Liver (tissue), 9 donors: ENCODE results near the gene COQ9. TPM values are rescaled to one million over a fixed set of nuclear protein-coding genes. Genes with fewer than 3 reads are reported as not detected.

ENCODE experiments used
- DNase-seq: peaks from one replicate; pipeline ENCODE4 v3.0.0-alpha.2; 2017; ENCODE audit warnings: low spot score
- H3K27ac ChIP-seq, 2 donors: one replicate each; pipeline ENCODE4 v1.7.0; 2013; ENCODE audit warnings: inconsistent platforms in 2 of 2, low read length in 2 of 2, control low read depth in 1 of 2, low read depth in 1 of 2, mild to moderate bottlenecking in 1 of 2
- H3K27me3 ChIP-seq, 4 donors: one replicate each; pipeline versions ENCODE4 v1.6.1 to v1.7.0; 2013; ENCODE audit warnings: low read length in 3 of 4, inconsistent platforms in 1 of 4, mild to moderate bottlenecking in 1 of 4, moderate library complexity in 1 of 4; ENCODE audit not compliant: control insufficient read depth in 4 of 4, insufficient read depth in 4 of 4
- H3K36me3 ChIP-seq, 4 donors: one replicate each; pipeline versions ENCODE4 v1.6.1 to v1.7.0; 2013; ENCODE audit warnings: low read length in 3 of 4, mild to moderate bottlenecking in 3 of 4, low read depth in 1 of 4, moderate library complexity in 1 of 4; ENCODE audit not compliant: control insufficient read depth in 4 of 4, insufficient read depth in 3 of 4
- H3K4me1 ChIP-seq, 4 donors: one replicate each; pipeline versions ENCODE4 v1.6.1 to v1.7.0; 2013; ENCODE audit warnings: low read length in 3 of 4, mild to moderate bottlenecking in 3 of 4, moderate library complexity in 1 of 4; ENCODE audit not compliant: control insufficient read depth in 4 of 4, insufficient read depth in 4 of 4
- H3K4me3 ChIP-seq, 3 donors: one replicate each; pipeline versions ENCODE4 v1.6.1 to v1.7.0; 2013; ENCODE audit warnings: low read length in 3 of 3, control low read depth in 1 of 3, low read depth in 1 of 3, mild to moderate bottlenecking in 1 of 3
- H3K9ac ChIP-seq, 2 donors: one replicate each; pipeline ENCODE4 v1.7.0; 2013; ENCODE audit warnings: low read length in 2 of 2, mild to moderate bottlenecking in 2 of 2, moderate library complexity in 2 of 2, control low read depth in 1 of 2, low read depth in 1 of 2
- H3K9me3 ChIP-seq, 4 donors: one replicate each; pipeline versions ENCODE4 v1.6.1 to v1.7.0; 2013; ENCODE audit warnings: low read length in 3 of 4; ENCODE audit not compliant: control insufficient read depth in 4 of 4
- EGR1 ChIP-seq, 2 donors: IDR thresholded peaks; 2 replicates each; pipeline ENCODE4 v1.6.1; 2016 to 2018; ENCODE audit warnings: antibody characterized with exemption in 2 of 2, low read depth in 2 of 2
- FOXA1 ChIP-seq: IDR thresholded peaks from 2 replicates; pipeline ENCODE4 v1.6.1; 2016; ENCODE audit warnings: antibody characterized with exemption
- FOXA2 ChIP-seq: IDR thresholded peaks from 2 replicates; pipeline ENCODE4 v1.6.1; 2016; ENCODE audit warnings: antibody characterized with exemption
- GABPA ChIP-seq, 2 donors: IDR thresholded peaks in 1 of 2; conservative IDR thresholded peaks in 1 of 2; 2 replicates each; pipeline ENCODE4 v1.6.1; 2016; ENCODE audit warnings: antibody characterized with exemption in 2 of 2, mild to moderate bottlenecking in 1 of 2, moderate library complexity in 1 of 2
- HNF4A ChIP-seq, 2 donors: conservative IDR thresholded peaks; 2 replicates each; pipeline ENCODE4 v1.6.1; 2016; ENCODE audit warnings: antibody characterized with exemption in 2 of 2, mild to moderate bottlenecking in 2 of 2
- HNF4G ChIP-seq: IDR thresholded peaks from 2 replicates; pipeline ENCODE4 v1.6.1; 2016; ENCODE audit warnings: antibody characterized with exemption
- JUND ChIP-seq, 2 donors: IDR thresholded peaks; 2 replicates each; pipeline ENCODE4 v1.6.1; 2016; ENCODE audit warnings: antibody characterized with exemption in 2 of 2
- NR2F2 ChIP-seq: IDR thresholded peaks from 2 replicates; pipeline ENCODE4 v1.6.1; 2016; ENCODE audit warnings: antibody characterized with exemption
- RAD21 ChIP-seq, 2 donors: IDR thresholded peaks; 2 replicates each; pipeline ENCODE4 v1.6.1; 2016; ENCODE audit warnings: antibody characterized with exemption in 2 of 2, mild to moderate bottlenecking in 2 of 2
- RXRA ChIP-seq, 2 donors: IDR thresholded peaks; 2 replicates each; pipeline ENCODE4 v1.6.1; 2017 to 2018; ENCODE audit warnings: antibody characterized with exemption in 2 of 2, mild to moderate bottlenecking in 1 of 2
- SP1 ChIP-seq: IDR thresholded peaks from 2 replicates; pipeline ENCODE4 v1.6.1; 2018; ENCODE audit warnings: antibody characterized with exemption, mild to moderate bottlenecking
- TAF1 ChIP-seq: conservative IDR thresholded peaks from 2 replicates; pipeline ENCODE4 v1.6.1; 2016; ENCODE audit warnings: antibody characterized with exemption, mild to moderate bottlenecking
- YY1 ChIP-seq: IDR thresholded peaks from 2 replicates; pipeline ENCODE4 v1.6.1; 2016; ENCODE audit warnings: antibody characterized with exemption, mild to moderate bottlenecking
- WGBS: extraction: QIAGEN DNeasy Blood & Tissue Kit; methylation state at CpG from one replicate; pipeline ENCODE4 v1.1.7; 2013; 5-methylcytosine and 5-hydroxymethylcytosine counted together
- polyA plus RNA-seq, 2 donors: library from polyadenylated mRNA; stranded (reverse) in 1 of 2; unstranded in 1 of 2; fragments of 200-250 nt in 1 of 2; fragments of >200 nt in 1 of 2; fragmentation: Nextera tagmentation in 1 of 2; extraction: Ambion mirVana in 1 of 2; gene quantifications; one replicate each; pipeline versions ENCODE4 v1.2.1 to v1.2.3, GENCODE V29; 2013 to 2015
- total RNA-seq, 2 donors: library from RNA; depleted of rRNA; stranded (reverse); fragments of >200 nt; gene quantifications; one replicate each; pipeline ENCODE4 v1.2.3, GENCODE V29; 2014
- TF ChIP-seq, protein P1 (sequence below): IDR thresholded peaks from 2 replicates; pipeline ENCODE4 v1.6.1; 2016; ENCODE audit warnings: antibody characterized with exemption
- TF ChIP-seq, protein P2 (sequence below): IDR thresholded peaks from 2 replicates; pipeline ENCODE4 v1.6.1; 2016; ENCODE audit warnings: antibody characterized with exemption
- TF ChIP-seq, protein P3 (sequence below): fragments of 150-350 bp; IDR thresholded peaks from 2 replicates; pipeline ENCODE4 v1.5.1; 2017; ENCODE audit warnings: improper control_type of control experiment, low read depth, low read length; ENCODE audit not compliant: missing input control
- TF ChIP-seq, protein P4 (sequence below): IDR thresholded peaks from 2 replicates; pipeline ENCODE4 v1.6.1; 2016; ENCODE audit warnings: antibody characterized with exemption
- TF ChIP-seq, protein P5 (sequence below): IDR thresholded peaks from 2 replicates; pipeline ENCODE4 v1.6.1; 2016; ENCODE audit warnings: antibody characterized with exemption, mild to moderate bottlenecking
- donor health status: healthy.
- donor health status: healthy.
- donor health status: healthy.
- donor health status: healthy.
- donor health status: healthy.

COQ9 gene
- total and polyA plus RNA-seq, 4 donors: 21.0 to 81.5 (median 58.0) TPM

DNA sequence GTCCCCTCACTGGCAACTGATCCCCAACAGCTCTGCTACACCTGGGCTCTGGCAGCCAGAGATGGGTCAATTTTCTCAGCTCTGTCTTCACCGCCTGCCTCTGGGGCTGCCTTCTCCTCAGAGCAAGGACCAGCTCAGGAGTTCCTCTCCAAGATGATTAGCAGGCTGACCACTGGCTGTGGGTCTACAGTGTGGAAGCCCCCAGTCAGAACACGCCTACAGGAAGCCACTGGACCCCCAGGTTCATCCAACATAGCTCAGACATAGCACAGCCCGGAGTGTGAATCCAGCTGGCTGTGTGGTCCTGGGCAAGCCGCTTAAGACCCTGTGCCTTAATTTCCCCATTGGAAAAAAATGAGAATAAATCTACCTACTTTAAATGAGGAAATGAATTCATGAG, 34.1 kb downstream of the COQ9 start:
- 94% methylated on average over 4 of the region's 4 CpGs for WGBS
- no peak for DNase-seq
- H3K4me3 ChIP-seq: no peak overlapping the region
- no peak overlapping the region for H3K9ac ChIP-seq
- H3K9me3 ChIP-seq: no peaks in the 10 kb centered on the region
- H3K36me3 ChIP-seq: no peaks in the 10 kb centered on the region
- H3K27me3 ChIP-seq: no peaks in the 10 kb centered on the region
- peaks cover 26 to 56% (median 42%) of the 10 kb centered on the region in 4 donors for H3K4me1 ChIP-seq
- TF ChIP-seq GABPA (IDR thresholded peaks at IDR 0.05 in 1 of 2, conservative IDR thresholded peaks at IDR 0.05 in 1 of 2) (no peak), RXRA (IDR thresholded peaks at IDR 0.05) (no peak), HNF4G (no peak), EGR1 (IDR thresholded peaks at IDR 0.05; ENCODE audit: low read depth in 2 of 2) (no peak), FOXA1 (no peak), HNF4A (conservative IDR thresholded peaks at IDR 0.05) (no peak), JUND (IDR thresholded peaks at IDR 0.05) (no peak), RAD21 (IDR thresholded peaks at IDR 0.05) (no peak), NR2F2 (no peak), FOXA2 (no peak), TAF1 (no peak), SP1 (no peak), YY1 (no peak)
- TF ChIP-seq, protein P1, sequence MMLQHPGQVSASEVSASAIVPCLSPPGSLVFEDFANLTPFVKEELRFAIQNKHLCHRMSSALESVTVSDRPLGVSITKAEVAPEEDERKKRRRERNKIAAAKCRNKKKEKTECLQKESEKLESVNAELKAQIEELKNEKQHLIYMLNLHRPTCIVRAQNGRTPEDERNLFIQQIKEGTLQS: no peak
- TF ChIP-seq, protein P2, sequence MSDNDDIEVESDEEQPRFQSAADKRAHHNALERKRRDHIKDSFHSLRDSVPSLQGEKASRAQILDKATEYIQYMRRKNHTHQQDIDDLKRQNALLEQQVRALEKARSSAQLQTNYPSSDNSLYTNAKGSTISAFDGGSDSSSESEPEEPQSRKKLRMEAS: no peak
- TF ChIP-seq, protein P3, sequence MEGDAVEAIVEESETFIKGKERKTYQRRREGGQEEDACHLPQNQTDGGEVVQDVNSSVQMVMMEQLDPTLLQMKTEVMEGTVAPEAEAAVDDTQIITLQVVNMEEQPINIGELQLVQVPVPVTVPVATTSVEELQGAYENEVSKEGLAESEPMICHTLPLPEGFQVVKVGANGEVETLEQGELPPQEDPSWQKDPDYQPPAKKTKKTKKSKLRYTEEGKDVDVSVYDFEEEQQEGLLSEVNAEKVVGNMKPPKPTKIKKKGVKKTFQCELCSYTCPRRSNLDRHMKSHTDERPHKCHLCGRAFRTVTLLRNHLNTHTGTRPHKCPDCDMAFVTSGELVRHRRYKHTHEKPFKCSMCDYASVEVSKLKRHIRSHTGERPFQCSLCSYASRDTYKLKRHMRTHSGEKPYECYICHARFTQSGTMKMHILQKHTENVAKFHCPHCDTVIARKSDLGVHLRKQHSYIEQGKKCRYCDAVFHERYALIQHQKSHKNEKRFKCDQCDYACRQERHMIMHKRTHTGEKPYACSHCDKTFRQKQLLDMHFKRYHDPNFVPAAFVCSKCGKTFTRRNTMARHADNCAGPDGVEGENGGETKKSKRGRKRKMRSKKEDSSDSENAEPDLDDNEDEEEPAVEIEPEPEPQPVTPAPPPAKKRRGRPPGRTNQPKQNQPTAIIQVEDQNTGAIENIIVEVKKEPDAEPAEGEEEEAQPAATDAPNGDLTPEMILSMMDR: no peak
- TF ChIP-seq, protein P4, sequence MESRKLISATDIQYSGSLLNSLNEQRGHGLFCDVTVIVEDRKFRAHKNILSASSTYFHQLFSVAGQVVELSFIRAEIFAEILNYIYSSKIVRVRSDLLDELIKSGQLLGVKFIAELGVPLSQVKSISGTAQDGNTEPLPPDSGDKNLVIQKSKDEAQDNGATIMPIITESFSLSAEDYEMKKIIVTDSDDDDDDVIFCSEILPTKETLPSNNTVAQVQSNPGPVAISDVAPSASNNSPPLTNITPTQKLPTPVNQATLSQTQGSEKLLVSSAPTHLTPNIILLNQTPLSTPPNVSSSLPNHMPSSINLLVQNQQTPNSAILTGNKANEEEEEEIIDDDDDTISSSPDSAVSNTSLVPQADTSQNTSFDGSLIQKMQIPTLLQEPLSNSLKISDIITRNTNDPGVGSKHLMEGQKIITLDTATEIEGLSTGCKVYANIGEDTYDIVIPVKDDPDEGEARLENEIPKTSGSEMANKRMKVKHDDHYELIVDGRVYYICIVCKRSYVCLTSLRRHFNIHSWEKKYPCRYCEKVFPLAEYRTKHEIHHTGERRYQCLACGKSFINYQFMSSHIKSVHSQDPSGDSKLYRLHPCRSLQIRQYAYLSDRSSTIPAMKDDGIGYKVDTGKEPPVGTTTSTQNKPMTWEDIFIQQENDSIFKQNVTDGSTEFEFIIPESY: no peak
- TF ChIP-seq, protein P5, sequence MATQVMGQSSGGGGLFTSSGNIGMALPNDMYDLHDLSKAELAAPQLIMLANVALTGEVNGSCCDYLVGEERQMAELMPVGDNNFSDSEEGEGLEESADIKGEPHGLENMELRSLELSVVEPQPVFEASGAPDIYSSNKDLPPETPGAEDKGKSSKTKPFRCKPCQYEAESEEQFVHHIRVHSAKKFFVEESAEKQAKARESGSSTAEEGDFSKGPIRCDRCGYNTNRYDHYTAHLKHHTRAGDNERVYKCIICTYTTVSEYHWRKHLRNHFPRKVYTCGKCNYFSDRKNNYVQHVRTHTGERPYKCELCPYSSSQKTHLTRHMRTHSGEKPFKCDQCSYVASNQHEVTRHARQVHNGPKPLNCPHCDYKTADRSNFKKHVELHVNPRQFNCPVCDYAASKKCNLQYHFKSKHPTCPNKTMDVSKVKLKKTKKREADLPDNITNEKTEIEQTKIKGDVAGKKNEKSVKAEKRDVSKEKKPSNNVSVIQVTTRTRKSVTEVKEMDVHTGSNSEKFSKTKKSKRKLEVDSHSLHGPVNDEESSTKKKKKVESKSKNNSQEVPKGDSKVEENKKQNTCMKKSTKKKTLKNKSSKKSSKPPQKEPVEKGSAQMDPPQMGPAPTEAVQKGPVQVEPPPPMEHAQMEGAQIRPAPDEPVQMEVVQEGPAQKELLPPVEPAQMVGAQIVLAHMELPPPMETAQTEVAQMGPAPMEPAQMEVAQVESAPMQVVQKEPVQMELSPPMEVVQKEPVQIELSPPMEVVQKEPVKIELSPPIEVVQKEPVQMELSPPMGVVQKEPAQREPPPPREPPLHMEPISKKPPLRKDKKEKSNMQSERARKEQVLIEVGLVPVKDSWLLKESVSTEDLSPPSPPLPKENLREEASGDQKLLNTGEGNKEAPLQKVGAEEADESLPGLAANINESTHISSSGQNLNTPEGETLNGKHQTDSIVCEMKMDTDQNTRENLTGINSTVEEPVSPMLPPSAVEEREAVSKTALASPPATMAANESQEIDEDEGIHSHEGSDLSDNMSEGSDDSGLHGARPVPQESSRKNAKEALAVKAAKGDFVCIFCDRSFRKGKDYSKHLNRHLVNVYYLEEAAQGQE: no peak
- H3K27ac ChIP-seq: no peak overlapping the region
